ENCODE results near the gene ABCD3. TPM values are rescaled to one million over a fixed set of nuclear protein-coding genes. Genes with fewer than 3 reads are reported as not detected.
"Not testable (repeated sequence)": the region's sequence is repeated elsewhere in the genome, so short reads cannot be mapped to it uniquely, and the experiment has no call there.

ABCD3 gene
- total RNA-seq, 6 experiments from 2014 or later, result 54.9 to 94.0 (median 65.6) TPM

DNA sequence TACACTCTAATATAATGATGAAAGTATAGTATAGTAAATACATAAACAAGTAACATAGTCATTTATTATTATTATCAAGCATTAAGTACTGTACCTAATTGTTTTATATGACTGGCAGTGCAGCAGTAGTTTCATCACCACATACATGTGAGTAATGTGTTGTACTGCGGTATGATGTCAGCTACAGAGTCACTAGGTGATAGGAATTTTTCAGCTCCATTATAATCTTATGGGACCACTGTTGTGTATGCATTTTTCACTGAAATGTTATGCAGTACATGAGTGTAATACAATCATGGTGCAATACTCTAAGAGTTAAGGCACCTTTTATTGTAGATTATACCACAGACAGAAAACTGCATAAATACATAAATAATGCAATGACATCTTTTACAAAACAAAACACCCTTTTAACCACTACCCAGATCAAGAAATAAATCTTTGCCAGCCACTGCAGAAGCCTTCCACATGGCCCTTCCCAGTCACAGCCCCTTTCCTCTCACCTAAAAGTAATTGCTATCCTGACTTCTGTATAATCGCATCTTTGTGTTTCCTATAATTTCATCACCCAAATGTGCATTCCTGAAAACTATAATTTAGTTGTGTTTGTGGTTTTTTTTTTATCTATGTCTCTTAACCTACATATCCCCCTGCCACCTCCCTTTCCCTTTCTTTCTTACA lies 16.3 kb downstream of the ABCD3 start:
- Histone ChIP-seq H3K4me3 (no peak overlapping the region), H3K36me3 (no peaks in the 10 kb centered on the region), H3K4me1 (peaks cover 0 to 41% (median 6%) of the 10 kb centered on the region in 4 donors), H3K27ac (no peak overlapping the region), H3K27me3 (no peaks in the 10 kb centered on the region), H3K9me3 (peaks cover 0 to 5% (median 0%) of the 10 kb centered on the region in 4 donors)
- intact Hi-C loops (cut with DNase I), result no loop called here
- no peak for ATAC-seq
- no peak for DNase-seq
- WGBS (ENCODE audit: insufficient coverage, low coverage, low lambda C conversion rate, missing lambda C conversion rate), result 83% methylated on average over 2 of the region's 2 CpGs
- TF ChIP-seq, protein P1, sequence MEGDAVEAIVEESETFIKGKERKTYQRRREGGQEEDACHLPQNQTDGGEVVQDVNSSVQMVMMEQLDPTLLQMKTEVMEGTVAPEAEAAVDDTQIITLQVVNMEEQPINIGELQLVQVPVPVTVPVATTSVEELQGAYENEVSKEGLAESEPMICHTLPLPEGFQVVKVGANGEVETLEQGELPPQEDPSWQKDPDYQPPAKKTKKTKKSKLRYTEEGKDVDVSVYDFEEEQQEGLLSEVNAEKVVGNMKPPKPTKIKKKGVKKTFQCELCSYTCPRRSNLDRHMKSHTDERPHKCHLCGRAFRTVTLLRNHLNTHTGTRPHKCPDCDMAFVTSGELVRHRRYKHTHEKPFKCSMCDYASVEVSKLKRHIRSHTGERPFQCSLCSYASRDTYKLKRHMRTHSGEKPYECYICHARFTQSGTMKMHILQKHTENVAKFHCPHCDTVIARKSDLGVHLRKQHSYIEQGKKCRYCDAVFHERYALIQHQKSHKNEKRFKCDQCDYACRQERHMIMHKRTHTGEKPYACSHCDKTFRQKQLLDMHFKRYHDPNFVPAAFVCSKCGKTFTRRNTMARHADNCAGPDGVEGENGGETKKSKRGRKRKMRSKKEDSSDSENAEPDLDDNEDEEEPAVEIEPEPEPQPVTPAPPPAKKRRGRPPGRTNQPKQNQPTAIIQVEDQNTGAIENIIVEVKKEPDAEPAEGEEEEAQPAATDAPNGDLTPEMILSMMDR (IDR thresholded peaks at IDR 0.05), result no peak
- no peak for TF ChIP-seq POLR2A (IDR thresholded peaks at IDR 0.05)

DNA sequence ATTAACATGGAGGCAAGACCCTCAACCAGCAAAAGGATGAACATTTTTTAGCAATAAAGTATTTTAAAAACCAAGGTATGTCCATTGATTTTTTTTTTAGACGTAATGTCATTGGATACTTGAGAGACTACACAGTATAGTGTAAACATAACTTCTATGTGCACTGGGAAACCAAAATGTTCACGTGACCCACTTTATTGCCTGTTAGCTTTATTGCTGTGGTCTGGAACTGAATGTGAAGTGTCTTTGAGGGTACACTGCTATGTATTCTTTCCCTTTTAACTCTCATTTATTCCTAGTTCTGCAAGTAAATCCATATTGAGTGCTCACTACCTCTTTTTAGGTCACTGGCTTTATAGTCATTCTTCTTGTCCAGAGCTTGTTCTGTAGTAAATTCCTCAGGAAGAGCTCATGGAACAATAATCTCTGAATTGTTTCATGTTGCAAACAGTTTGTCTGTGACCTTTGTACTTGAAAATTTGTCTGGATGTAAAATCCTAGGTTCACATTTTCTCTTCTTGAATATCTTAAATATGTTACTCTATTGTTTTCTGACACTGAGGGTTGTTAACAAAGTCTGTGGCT lies 20.6 kb downstream of the ABCD3 start:
- intact Hi-C loops (cut with DNase I), result no loop called here
- ATAC-seq, result peak in 3 of 4 donors; percentile 40 to 52 (median 48)
- TF ChIP-seq, protein P1 (IDR thresholded peaks at IDR 0.05), result no peak
- no peak for TF ChIP-seq POLR2A (IDR thresholded peaks at IDR 0.05)
- Histone ChIP-seq H3K4me1 (peaks cover 0 to 30% (median 0%) of the 10 kb centered on the region in 4 donors), H3K27me3 (no peaks in the 10 kb centered on the region), H3K36me3 (no peaks in the 10 kb centered on the region), H3K4me3 (no peak overlapping the region), H3K9me3 (peaks cover 0 to 5% (median 0%) of the 10 kb centered on the region in 4 donors), H3K27ac (no peak overlapping the region)
- WGBS (ENCODE audit: insufficient coverage, low coverage, low lambda C conversion rate, missing lambda C conversion rate), result 36% methylated on average over 2 of the region's 2 CpGs
- no peak for DNase-seq

DNA sequence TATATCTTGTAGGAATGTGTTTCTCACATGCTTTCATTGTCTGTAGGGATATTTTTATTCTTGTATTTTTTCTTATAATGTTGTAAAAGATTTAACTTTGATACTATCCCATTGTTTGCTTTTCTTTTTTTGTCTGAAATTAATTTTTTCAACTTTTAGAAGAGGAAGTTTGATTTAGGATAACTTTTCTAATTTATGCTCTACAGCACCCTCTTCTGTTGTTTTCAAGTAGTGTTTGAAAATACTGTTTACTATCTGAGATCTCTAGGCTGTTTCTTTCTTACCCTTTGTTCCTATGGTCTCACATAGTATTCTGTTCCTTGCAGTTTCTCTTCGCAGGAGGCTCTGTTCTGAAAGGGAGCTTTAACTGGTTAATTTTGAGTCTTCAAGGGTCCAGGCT lies 21.9 kb downstream of the ABCD3 start:
- intact Hi-C loops (cut with DNase I), result no loop called here
- ATAC-seq, result peak in 1 of 4 donors; percentile 23

GRCh38 chr1:94443067-94443466 lies 24.9 kb downstream of the ABCD3 start:
- H3K4me3 ChIP-seq; H3K27me3 ChIP-seq; H3K27ac ChIP-seq; ATAC-seq; DNase-seq; H3K9me3 ChIP-seq; H3K36me3 ChIP-seq; intact Hi-C loops (cut with DNase I): not testable (repeated sequence)
- H3K4me1 ChIP-seq, result peaks cover 0 to 30% (median 0%) of the 10 kb centered on the region in 4 donors

More for the DNA sequence above, 21.9 kb downstream of the ABCD3 start:
- 100% methylated on average over 1 of the region's 1 CpG for whole genome bisulfite sequencing (ENCODE audit: insufficient coverage, low coverage, low lambda C conversion rate, missing lambda C conversion rate)
- DNase-seq, result no peak
- H3K36me3 ChIP-seq, result no peaks in the 10 kb centered on the region
- peaks cover 0 to 5% (median 0%) of the 10 kb centered on the region in 4 donors for H3K9me3 ChIP-seq
- no peaks in the 10 kb centered on the region for H3K27me3 ChIP-seq
- H3K27ac ChIP-seq, result no peak overlapping the region
- peaks cover 0 to 30% (median 0%) of the 10 kb centered on the region in 4 donors for H3K4me1 ChIP-seq
- H3K4me3 ChIP-seq, result no peak overlapping the region
- no peak for TF ChIP-seq POLR2A (IDR thresholded peaks at IDR 0.05)
- TF ChIP-seq, protein P1 (IDR thresholded peaks at IDR 0.05), result peak in 3 of 4 donors; percentile 8 to 32 (median 10)

- H3K27ac ChIP-seq; H3K36me3 ChIP-seq; H3K27me3 ChIP-seq; intact Hi-C loops (cut with DNase I); DNase-seq; H3K9me3 ChIP-seq; H3K4me3 ChIP-seq; ATAC-seq: not testable (repeated sequence)
- 89% methylated on average over 3 of the region's 3 CpGs for WGBS (ENCODE audit: insufficient coverage, low coverage, low lambda C conversion rate, missing lambda C conversion rate)
- peaks cover 0 to 15% (median 0%) of the 10 kb centered on the region in 4 donors for H3K4me1 ChIP-seq
Measured at GRCh38 chr1:94444819-94445218, 26.6 kb downstream of the ABCD3 start.

DNA sequence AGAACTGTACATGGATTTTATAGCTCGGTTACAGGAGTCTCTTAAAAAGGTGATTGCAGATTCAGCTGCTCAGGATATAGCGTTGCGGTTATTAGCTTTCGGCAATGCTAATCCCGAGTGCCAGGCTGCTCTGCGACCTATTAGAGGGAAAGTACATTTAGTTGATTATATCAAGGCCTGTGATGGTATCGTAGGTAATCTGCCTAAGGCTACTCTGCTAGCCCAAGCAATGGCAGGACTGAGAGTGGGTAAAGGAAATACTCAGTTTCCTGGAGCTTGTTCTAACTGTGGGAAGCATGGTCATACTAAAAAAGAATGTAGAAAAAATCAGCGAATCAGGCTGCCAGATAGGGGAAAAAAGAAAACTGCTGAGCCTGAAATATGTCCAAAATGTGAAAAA lies 27.5 kb downstream of the ABCD3 start:
- not testable (repeated sequence) for H3K9me3 ChIP-seq, ATAC-seq
- 96% methylated on average over 7 of the region's 8 CpGs for WGBS (ENCODE audit: insufficient coverage, low coverage, low lambda C conversion rate, missing lambda C conversion rate)

GRCh38 chr1:94446177-94446576 lies 28.0 kb downstream of the ABCD3 start:
- ATAC-seq; H3K27me3 ChIP-seq; H3K9me3 ChIP-seq; DNase-seq; H3K4me3 ChIP-seq; intact Hi-C loops (cut with DNase I); H3K27ac ChIP-seq; H3K4me1 ChIP-seq: not testable (repeated sequence)
- peaks cover 0 to 13% (median 11%) of the 10 kb centered on the region in 4 donors for H3K36me3 ChIP-seq
- 72% methylated on average over 6 of the region's 6 CpGs for WGBS (ENCODE audit: insufficient coverage, low coverage, low lambda C conversion rate, missing lambda C conversion rate)

More for the DNA sequence above, 27.5 kb downstream of the ABCD3 start:
- H3K4me1 ChIP-seq, result peaks cover 0 to 12% (median 0%) of the 10 kb centered on the region in 4 donors
- H3K27ac ChIP-seq; intact Hi-C loops (cut with DNase I); H3K27me3 ChIP-seq; H3K4me3 ChIP-seq; DNase-seq: not testable (repeated sequence)
- peaks cover 0 to 13% (median 11%) of the 10 kb centered on the region in 4 donors for H3K36me3 ChIP-seq

DNA sequence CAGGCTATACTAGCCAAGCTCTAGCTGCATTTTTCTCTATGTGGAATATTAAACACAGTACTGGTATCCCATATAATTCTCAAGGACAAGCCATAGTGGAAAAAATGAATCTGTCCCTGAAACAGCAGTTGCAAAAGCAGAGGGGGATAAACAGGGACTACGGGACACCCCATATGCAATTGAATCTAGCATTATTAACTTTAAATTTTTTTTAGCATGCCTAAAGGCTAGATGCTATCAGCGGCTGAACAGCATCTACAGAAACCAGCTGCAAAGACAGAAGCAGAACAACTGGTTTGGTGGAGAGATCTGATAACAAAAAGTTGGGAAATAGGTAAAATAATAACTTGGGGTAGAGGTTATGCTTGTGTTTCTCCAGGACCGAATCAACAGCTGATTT lies 30.6 kb downstream of the ABCD3 start:
- H3K4me3 ChIP-seq; H3K4me1 ChIP-seq; H3K27ac ChIP-seq; intact Hi-C loops (cut with DNase I); ATAC-seq; H3K27me3 ChIP-seq; H3K9me3 ChIP-seq; DNase-seq: not testable (repeated sequence)
- 66% methylated on average over 3 of the region's 3 CpGs for WGBS (ENCODE audit: insufficient coverage, low coverage, low lambda C conversion rate, missing lambda C conversion rate)
- H3K36me3 ChIP-seq, result peaks cover 0 to 18% (median 11%) of the 10 kb centered on the region in 4 donors

Measured in right lobe of liver (tissue), 6 donors.